Gastrocnemius medialis (tissue), 4 donors: ENCODE measurements around the gene GID8.

Experiments used
- CTCF ChIP-seq, 5 experiments: fragments of 450-650 bp in 3 of 5; fragments of 200-600 bp in 2 of 5; sonication (generic) in 2 of 5; IDR thresholded peaks in 4 of 5; conservative IDR thresholded peaks in 1 of 5; 1 replicate in 4 of 5; 2 replicates in 1 of 5; pipeline ENCODE4 v1.5.1; 2016 to 2019; ENCODE audit warnings: antibody characterized with exemption in 5 of 5, mild to moderate bottlenecking in 3 of 5, moderate library complexity in 3 of 5
- POLR2A ChIP-seq, 2 donors: fragments of 450-650 bp; IDR thresholded peaks; one replicate each; pipeline ENCODE4 v1.6.1; 2017; ENCODE audit warnings: antibody characterized with exemption in 2 of 2, mild to moderate bottlenecking in 2 of 2, moderate library complexity in 2 of 2

- TF ChIP-seq POLR2A (IDR thresholded peaks at IDR 0.05) (no peak), CTCF (IDR thresholded peaks at IDR 0.05 in 4 of 5, conservative IDR thresholded peaks at IDR 0.05 in 1 of 5) (no peak)
These were observed 12.3 kb upstream of the GID8 start for GRCh38 chr20:62925420-62926228.
